Left ventricle myocardium superior (tissue), 1 donor: ENCODE results near the gene HSPA8. TPM values are rescaled to one million over a fixed set of nuclear protein-coding genes. Genes with fewer than 3 reads are reported as not detected.

Experiments
- ATAC-seq: fragments of 200-7000 bp; cut with Tn5 transposase; one replicate; pipeline ENCODE4 v1.9.1; 2020; ENCODE audit warnings: mild to moderate bottlenecking, moderate library complexity
- DNase-seq: peaks from one replicate; pipeline ENCODE4 v3.0.0-alpha.2; 2020
- intact Hi-C: fragments of 100-400 bp; cut with micrococcal nuclease; formaldehyde crosslinking; loops from one replicate; pipeline ENCODE4 v1.11.0; 2022
- total RNA-seq: library from RNA; stranded (reverse); fragmentation: NEBNext Ultra II Directional; extraction: Animal tissue kit (Norgen Biotek cat#: 25700); gene quantifications from one replicate; pipeline ENCODE4 v1.2.1, GENCODE V29; 2021
- donor health status: DM: no; HTN: yes; CAD: no; lungs with severe emphysema.

Gene HSPA8
- total RNA-seq, 1 donor from 2014 or later = 1,352 TPM

DNA sequence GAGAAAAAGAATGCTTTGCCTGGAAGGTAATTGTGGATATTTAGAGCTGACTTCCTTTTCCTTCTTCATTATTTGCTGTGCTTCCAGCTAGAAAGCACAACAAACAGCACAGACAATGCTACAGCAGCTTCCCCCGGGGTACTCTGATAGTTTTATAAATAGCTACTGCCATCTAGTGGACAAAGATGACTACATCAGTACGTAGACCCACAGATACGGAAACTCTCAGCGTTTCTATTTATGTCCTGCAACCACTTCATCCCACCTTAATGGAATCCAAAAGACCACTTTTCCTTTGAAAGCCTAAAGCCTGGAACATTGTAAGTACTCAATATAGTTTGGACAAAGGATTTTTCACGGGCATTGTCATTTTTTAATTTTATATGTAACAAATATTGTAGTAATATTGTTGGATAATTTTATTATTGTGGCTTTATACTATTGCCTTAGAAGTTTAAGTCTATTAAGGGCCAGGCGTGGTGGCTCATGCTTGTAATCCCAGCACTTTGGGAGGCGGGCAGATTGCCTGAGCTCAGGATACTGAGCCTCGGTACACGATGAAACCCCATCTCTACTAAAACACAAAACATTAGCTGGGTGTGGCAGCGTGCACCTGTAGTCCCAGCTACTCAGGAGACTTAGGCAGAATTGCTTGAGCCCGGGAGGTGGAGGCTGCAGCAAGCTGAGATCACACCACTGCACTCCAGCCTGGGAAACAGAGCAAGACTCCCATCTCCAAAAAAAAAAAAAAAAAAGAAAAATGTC, 7.5 kb downstream of the HSPA8 start:
- DNase-seq = no peak
- intact Hi-C loops = loop anchor here (10.0 kb wide), 1 partner anchor 190 kb away; no protein-coding TSS in a partner anchor
- peak; percentile 86 for ATAC-seq

DNA sequence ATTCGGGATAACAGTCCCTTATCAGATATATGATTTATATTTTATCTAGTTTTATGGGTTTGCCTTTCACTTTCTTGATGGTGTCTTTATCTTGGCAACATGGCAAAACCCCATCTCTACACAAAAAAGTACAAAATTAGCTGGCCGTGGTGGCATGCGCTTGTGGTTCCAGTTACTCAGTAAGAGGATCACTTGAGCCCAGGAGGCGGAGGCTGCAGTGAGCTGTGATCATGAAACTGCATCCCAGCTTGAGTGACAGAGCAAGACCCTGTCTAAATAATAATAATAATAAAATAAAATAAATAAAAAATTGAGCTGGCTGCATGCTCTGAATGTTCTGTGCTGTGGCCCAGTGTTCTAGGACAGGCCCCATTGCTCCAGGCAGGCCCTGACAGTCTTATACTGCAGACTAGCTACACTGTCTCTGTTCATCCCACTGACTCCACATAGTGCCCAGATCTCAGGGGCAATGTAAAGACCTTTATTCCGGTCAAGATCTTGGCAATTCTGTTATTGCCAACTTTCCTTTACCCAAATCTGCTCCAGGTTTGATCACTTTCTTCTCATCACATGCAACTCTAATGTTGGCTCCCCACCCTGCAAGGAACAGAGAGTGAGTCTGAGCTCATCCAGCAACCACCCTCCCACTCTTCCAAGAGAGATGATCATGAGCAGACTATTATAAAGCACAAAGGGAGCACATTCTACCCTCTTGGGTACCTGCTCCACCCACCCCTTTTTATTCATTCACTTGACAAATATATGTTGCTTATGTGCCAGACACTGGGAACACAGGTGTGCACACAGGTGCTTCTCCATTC, 8.8 kb downstream of the HSPA8 start:
- intact Hi-C loops = loop anchor here (10.0 kb wide), 1 partner anchor 188 kb away; no protein-coding TSS in a partner anchor
- ATAC-seq = no peak
- DNase-seq = no peak

DNA sequence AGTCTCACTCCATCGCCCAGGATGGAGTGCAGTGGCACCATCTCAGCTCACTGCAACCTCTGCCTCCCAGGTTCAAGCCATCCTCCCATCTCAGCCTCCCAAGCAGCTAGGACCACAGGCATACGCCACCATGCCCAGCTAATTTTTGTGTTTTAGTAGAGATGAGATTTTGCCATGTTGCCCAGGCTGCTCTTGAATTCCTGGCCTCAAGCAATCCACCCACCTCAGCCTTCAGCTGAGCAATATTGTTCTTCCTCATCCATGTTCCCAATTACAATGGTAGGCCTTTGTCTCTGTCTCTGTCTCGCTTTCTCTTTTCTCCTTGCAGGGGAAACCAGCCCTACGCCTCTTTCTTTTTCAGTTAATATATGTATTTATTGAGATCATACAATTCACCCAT, 10.3 kb downstream of the HSPA8 start:
- DNase-seq (no peak), ATAC-seq (no peak)
- intact Hi-C loops = loop anchor here (10.0 kb wide), 1 partner anchor 187 kb away; no protein-coding TSS in a partner anchor

DNA sequence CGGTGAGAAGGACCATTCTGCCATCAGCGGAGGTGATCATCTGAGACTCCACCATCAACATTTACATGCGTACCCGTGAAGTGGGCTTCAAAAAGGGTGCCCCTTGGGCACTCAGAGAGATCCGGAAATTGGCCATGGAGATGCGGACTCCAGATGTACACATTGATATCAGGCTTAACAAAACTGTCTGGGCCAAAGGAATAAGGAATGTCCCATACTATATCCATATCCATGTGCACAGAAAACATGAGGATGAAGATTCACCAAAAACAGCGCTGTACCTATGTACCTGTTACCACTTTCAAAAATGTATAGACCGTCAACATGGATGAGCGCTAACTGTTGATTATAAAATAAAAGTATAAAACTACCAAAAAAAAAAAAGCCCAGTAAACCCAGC, 10.8 kb downstream of the HSPA8 start:
- no peak for DNase-seq
- ATAC-seq = no peak
- intact Hi-C loops = loop anchor here (10.0 kb wide), 1 partner anchor 186 kb away; no protein-coding TSS in a partner anchor

DNA sequence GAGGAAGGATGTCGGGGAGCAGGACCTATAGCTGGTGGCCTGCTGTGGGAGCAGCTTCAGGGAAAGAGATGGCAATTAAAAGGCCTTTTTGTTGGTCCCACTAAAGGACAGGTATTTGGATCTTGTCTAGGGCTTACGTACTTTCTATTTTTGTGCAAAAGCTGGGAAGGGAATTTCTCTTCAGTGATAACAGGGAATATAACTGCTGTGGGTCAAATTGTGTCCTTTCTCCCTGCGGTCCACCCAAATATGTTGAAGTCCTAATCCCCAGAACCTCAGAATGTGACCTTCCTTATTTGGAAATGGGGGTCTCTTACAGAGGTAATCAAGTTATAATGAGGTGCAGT, 14.0 kb downstream of the HSPA8 start:
- ATAC-seq (peak; percentile 43), DNase-seq (no peak)
- intact Hi-C loops = no loop called here

DNA sequence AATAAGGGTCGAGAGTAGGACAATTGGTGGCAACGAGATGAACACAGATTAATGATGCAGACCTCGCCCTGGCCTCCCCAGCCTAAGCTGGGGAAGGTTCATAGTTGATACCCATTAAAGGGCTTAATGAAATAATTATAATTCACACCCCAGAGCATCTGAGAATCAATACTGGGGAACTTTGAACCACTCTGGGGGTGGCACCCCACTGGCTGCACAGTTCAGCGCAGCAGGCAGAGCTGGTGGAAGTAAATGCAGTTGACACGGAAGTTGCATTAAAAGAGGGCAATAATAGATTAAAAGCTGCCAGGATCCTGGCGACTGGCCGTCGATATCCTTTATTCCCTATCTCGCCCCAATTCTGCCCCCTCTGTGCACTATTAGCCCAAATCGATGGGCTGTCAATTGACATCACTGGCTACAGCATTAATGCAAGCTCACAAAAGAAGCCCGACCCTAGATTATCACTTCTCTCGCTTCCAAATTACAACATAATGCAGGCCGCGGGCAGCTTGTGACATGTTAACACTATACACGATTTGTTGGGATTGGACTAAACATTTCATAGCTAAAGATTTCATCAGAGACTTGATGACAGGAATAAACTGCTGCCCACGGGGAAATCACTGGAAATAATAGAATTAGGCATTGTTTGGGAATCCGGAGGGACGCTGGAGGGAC, 14.5 kb downstream of the HSPA8 start:
- intact Hi-C loops = no loop called here
- no peak for ATAC-seq
- DNase-seq = no peak

DNA sequence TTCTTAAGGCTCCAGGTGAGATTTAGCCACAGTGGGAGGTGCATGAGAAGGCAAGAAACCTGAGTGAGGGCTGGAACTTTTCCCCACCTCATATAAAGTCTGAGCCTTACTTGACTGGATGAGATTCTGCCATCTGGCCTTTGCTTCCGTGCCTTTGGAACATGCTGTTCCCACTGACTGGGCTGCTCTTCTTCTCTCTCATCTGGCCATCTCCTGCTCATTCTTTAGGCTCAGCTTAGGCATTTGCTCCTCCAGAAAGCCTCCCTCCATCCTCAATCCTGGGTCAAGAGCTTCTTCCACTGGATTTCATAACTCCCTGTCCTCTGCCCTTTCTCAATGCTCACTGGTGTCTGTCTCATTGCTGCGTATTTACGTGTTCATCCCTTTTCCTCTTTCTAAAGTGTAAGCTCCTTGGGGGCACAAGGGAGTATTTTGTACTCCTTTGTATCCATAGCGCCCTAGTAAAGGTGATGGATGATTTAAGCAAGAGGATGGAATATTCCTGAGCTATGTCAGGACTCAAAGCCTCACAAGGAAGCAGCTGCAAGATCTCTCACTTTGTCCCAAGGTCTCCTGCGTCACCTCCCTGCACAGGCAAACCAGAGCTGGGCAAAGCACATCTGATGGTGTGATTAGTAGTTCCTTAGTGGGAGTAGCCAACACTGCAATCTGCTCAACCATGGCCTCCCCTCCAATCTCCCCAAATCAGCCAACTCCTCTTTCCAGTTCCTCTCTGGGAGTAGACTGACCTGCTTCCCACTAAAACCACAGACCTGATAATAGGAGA, 15.3 kb downstream of the HSPA8 start:
- no peak for ATAC-seq
- no peak for DNase-seq
- intact Hi-C loops = no loop called here

DNA sequence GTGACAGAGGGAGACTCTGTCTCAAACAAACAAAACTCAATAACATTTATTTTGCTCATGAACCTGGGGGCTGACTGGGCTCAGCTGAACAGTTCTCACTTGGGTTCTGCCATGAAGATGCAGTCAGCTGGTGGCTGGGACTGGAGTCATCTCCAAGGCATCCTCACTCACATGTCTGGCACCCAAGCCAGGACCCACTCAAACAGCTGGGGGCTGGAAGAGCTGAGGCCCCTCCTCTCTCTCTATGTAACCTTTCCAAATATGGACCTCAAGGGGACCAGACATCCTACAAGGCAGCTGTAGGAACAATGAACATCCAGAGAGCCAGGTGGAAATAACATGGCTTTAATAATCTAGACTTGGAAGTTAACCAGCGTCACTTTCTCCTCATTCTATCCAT, 16.8 kb downstream of the HSPA8 start:
- intact Hi-C loops = no loop called here
- ATAC-seq (no peak), DNase-seq (no peak)

DNA sequence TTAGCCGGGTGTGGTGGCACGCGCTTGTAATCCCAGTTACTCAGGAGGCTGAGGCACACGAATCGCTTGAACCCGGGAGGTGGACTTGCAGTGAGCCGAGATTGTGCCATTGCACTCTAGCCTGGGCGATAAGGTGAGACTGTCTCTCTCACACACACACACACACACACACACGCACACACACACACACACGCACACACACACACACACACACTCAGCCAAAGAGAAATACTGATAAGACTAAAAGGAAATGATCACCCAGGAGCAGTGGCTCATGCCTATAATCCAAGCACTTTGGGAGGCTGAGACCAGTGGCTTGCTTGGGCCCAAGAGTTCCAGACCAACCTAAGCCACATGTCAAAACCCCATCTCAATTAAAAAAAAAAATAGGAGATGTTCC, 20.8 kb downstream of the HSPA8 start:
- intact Hi-C loops = no loop called here

DNA sequence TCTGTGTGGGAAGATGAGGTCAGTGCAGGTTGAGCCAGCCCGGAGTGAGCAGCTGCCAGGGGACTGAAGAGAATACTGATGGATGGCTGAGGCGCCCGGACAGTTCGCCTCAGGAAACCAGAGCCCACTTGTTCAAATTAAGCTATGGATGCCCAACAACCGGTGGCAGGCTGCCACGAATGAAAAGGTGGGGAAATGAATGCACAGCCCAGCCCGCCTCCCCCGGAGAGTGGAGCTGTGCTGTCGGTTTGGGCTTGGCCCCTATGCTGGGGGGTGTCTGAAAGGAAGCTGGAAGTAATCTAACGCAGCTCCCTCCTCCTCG, 21.9 kb downstream of the HSPA8 start:
- peak; percentile 35 for DNase-seq
- ATAC-seq = peak; percentile 41
- intact Hi-C loops = no loop called here

More for the DNA sequence above, 20.8 kb downstream of the HSPA8 start:
- DNase-seq = no peak
- no peak for ATAC-seq

DNA sequence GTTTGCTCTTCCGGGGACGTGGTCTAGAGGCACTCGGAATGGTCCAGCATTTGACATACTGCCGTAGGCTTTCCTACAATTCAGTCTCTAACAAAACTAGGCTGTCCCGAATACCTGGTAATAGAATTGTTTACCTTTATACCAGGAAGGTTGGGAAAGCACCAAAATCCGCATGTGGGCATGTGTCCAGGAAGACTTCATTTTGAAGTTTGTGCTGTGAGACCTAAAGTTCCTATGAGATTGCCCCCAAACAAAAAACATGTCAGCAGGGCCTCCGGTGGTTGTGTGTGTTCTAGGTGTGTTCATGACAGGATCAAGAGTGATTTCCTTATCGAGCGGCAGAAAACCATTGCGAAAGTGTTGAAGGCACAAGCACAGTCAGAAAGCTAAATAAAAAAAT, 26.1 kb downstream of the HSPA8 start:
- no peak for DNase-seq
- intact Hi-C loops = no loop called here
- ATAC-seq = no peak

DNA sequence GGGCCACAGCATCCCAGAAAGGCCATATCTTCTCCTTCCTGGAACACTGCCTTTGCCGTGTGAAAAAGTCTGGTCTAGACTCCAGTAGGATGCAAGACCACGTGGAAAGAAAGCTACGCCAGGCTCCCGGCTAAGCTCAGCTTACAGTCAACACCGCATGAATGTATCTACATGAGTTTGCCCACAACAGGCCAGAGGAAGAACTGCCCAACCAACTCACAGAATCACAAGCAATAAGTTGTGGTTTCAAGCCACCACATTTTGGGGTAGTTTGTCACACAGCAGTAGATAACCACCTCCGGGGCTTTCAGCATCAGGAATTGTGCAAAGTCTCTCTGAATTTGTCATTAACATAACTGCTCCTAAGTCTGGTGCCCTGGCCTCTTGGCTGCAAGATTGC, 27.3 kb downstream of the HSPA8 start:
- intact Hi-C loops = no loop called here
- no peak for DNase-seq
- ATAC-seq = no peak

DNA sequence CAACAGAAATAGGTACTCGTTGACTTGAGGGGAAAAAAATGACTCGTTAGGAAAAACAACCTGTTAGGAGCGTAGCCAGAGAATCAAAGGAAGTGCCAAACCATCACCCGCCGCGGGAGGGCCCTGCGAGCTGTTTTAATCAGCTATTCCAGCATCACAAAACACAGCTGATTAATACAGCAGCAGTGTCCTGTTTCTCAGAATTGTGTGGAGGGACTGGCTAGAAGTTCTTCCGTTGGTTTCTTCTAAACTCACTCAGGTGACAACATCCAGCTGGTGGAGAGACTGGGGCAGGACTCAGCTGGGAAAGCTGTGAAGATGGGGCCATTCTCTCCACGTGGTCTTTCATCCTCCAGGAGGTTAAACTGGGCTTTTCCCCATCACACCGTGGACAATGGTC, 28.0 kb downstream of the HSPA8 start:
- ATAC-seq = no peak
- no peak for DNase-seq
- intact Hi-C loops = no loop called here

DNA sequence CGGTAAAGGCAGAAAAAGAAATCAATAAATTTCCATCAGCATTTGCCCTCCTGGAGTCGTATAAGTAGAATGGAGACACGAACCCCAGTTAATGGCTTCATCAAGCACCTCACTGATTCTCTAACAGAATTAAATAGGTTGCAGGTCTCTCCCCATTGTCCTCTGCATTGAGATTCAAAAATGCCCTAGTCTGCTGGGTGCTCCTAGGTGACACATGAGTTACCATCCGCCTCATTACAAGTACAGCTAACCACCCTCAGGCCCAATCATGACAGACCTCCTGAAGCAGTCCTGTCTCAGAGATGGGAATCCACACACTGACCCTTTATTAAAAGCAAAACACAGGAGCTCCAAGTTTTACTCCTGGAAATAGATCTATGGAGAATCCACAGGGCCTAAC, 31.4 kb downstream of the HSPA8 start:
- DNase-seq = no peak
- intact Hi-C loops = no loop called here
- ATAC-seq = no peak

DNA sequence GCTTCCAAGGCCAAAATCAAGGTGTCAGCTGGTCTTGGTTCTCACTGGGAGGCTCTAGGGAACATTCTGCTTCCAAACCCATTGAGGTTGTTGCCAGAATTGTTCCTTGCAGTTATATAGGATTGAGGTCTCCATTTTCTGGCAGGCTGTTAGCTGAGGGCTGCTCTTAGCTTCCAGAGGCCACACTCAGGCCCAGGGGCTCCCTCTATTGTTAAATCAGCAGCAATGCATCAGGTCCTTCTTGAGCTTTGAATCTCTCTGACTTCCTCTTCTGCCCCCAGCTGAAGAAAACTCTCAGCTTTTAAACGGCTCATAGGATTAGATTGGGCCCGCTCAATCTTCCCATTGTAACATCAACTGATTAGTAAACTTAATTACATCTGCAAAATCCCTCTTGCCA, 41.0 kb downstream of the HSPA8 start:
- DNase-seq = no peak
- peak; percentile 47 for ATAC-seq
- intact Hi-C loops = loop anchor here (10.0 kb wide), 1 partner anchor 156 kb away; no protein-coding TSS in a partner anchor

DNA sequence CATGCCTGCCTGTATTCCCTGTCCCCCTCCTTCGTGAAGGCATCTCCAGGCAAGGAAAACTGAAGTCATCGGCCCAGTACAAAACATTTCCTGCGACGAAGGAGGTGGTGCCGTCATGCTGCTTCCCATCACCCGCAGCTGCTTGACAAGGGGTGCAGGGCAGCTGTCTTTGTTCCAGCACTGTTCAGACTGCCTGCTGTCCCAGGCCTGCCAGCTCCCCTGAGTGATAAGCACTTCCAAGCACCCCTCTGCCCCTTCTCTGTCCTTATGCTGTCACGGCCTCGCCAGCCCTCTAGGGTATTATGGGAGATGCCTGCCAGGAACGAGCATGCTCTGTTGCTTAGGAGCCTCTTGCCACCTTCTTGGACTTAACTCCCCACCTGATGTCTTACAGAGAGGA, 43.2 kb downstream of the HSPA8 start:
- DNase-seq = peak; percentile 44
- intact Hi-C loops = loop anchor here (10.0 kb wide), 1 partner anchor 104 kb away; no protein-coding TSS in a partner anchor
- peak; percentile 90 for ATAC-seq

DNA sequence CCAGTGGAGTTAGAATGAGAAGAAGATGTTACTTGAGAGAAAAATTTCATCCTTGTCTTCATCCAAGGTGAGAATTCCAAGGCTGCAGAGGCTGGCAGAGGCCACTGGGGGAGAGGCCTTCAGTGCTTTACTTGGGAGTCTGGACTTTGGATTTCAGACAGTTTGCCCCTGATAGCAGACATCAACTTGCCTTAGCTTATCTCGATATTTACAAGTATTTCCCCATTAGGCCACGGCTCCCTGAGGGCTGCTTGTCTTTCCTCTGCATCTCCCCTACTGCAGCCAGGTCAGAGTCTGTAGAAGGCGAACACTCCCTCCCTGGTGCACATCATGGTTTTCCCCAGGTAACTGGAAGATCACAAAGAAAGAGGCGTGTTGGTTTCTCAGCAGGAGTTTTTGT, 50.4 kb downstream of the HSPA8 start:
- DNase-seq = no peak
- no peak for ATAC-seq
- intact Hi-C loops = loop anchor here (10.0 kb wide), 1 partner anchor 97 kb away; no protein-coding TSS in a partner anchor
